Head of caudate nucleus (tissue), 42 donors: ENCODE results near the gene SCARF2.

ENCODE experiments used
- DNase-seq, 42 donors: peaks; one replicate each; pipeline versions ENCODE4 v3.0.0 to v3.0.0-alpha.2; 2020 to 2021; ENCODE audit warnings: mixed read lengths in 7 of 42
- intact Hi-C: fragments of 100-400 bp; cut with DNase I; formaldehyde crosslinking; loops from one replicate; pipeline ENCODE4 v1.15.0; 2022

The SCARF2 gene

GRCh38 chr22:20444325-20444724 lies 6.7 kb upstream of the SCARF2 start:
- intact Hi-C loops, result no loop called here
- no peak for DNase-seq

- intact Hi-C loops, result no loop called here
Measured at GRCh38 chr22:20442485-20443284, 5.1 kb upstream of the SCARF2 start.

GRCh38 chr22:20441631-20442484 lies 4.2 kb upstream of the SCARF2 start:
- intact Hi-C loops, result no loop called here
- DNase-seq, result no peak

More at GRCh38 chr22:20442485-20443284, 5.1 kb upstream of the SCARF2 start:
- DNase-seq, result no peak

- no peak for DNase-seq
Measured at GRCh38 chr22:20440637-20441591, 3.3 kb upstream of the SCARF2 start.

GRCh38 chr22:20439928-20440575 lies 2.4 kb upstream of the SCARF2 start:
- DNase-seq, result peak in 1 of 42 donors; percentile 8
- intact Hi-C loops, result no loop called here

More at GRCh38 chr22:20440637-20441591, 3.3 kb upstream of the SCARF2 start:
- intact Hi-C loops, result no loop called here

GRCh38 chr22:20439556-20439927 lies 1.9 kb upstream of the SCARF2 start:
- intact Hi-C loops, result no loop called here
- DNase-seq, result peak in 1 of 42 donors; percentile 16

GRCh38 chr22:20438678-20439492 lies 1.3 kb upstream of the SCARF2 start:
- intact Hi-C loops, result no loop called here
- DNase-seq, result peak in 1 of 42 donors; percentile 25

GRCh38 chr22:20438427-20438677 lies 727 bp upstream of the SCARF2 start:
- intact Hi-C loops, result no loop called here
- DNase-seq, result no peak

GRCh38 chr22:20436768-20437612 lies 635 bp downstream of the SCARF2 start:
- intact Hi-C loops, result no loop called here
- peak in 1 of 42 donors; percentile 27 for DNase-seq

- intact Hi-C loops, result no loop called here
- DNase-seq, result no peak
Measured at GRCh38 chr22:20436307-20436767, 1.3 kb downstream of the SCARF2 start.

- intact Hi-C loops, result no loop called here
- peak in 1 of 42 donors; percentile 3 for DNase-seq
Measured at GRCh38 chr22:20435436-20436306, 2.0 kb downstream of the SCARF2 start.

GRCh38 chr22:20434773-20435172 lies 2.9 kb downstream of the SCARF2 start:
- intact Hi-C loops, result no loop called here

GRCh38 chr22:20434264-20434751 lies 3.3 kb downstream of the SCARF2 start:
- DNase-seq, result peak in 1 of 42 donors; percentile 17
- intact Hi-C loops, result no loop called here

More at GRCh38 chr22:20434773-20435172, 2.9 kb downstream of the SCARF2 start:
- no peak for DNase-seq

GRCh38 chr22:20433686-20434241 lies 3.9 kb downstream of the SCARF2 start:
- DNase-seq, result no peak
- intact Hi-C loops, result no loop called here

GRCh38 chr22:20433191-20433590 lies 4.4 kb downstream of the SCARF2 start:
- intact Hi-C loops, result no loop called here
- DNase-seq, result peak in 1 of 42 donors; percentile 2
